ENCODE data around the gene GRIK1.

The GRIK1 gene

DNA sequence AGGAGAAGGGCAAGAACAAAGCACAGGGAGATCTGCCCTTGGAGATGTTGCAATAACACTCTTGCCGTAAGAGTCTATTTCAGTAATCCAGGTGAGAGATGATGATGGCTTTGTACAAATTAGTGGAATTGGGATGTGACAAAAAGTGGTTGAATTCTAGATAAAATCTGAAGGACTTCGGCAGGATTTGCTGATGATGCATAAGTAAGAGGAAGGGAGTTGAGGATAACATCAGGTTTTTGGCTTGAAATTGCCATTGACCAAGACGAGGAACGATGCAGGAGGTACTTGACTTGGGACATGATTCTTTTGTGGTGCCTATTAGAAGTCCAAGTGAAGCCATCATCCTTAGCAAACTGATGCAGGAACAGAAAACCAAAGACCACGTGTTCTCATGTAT is 238.1 kb downstream of the GRIK1 start:
- Histone ChIP-seq H3K9me3 (ENCODE audit: control insufficient read depth, insufficient read depth, low read depth, low read length) (peaks cover 7% of the 10 kb centered on the region), H3K4me3 (ENCODE audit: low read depth, low read length) (no peak overlapping the region), H3K27ac (ENCODE audit: low read depth, low read length) (no peak overlapping the region), H3K4me1 (ENCODE audit: control insufficient read depth, insufficient read depth, low read length) (no peaks in the 10 kb centered on the region), H3K27me3 (ENCODE audit: control insufficient read depth, insufficient read depth, low read length) (no peaks in the 10 kb centered on the region), H3K36me3 (ENCODE audit: control insufficient read depth, insufficient read depth, low read length) (no peaks in the 10 kb centered on the region), H3K9ac (ENCODE audit: low read length) (no peak overlapping the region)

DNA sequence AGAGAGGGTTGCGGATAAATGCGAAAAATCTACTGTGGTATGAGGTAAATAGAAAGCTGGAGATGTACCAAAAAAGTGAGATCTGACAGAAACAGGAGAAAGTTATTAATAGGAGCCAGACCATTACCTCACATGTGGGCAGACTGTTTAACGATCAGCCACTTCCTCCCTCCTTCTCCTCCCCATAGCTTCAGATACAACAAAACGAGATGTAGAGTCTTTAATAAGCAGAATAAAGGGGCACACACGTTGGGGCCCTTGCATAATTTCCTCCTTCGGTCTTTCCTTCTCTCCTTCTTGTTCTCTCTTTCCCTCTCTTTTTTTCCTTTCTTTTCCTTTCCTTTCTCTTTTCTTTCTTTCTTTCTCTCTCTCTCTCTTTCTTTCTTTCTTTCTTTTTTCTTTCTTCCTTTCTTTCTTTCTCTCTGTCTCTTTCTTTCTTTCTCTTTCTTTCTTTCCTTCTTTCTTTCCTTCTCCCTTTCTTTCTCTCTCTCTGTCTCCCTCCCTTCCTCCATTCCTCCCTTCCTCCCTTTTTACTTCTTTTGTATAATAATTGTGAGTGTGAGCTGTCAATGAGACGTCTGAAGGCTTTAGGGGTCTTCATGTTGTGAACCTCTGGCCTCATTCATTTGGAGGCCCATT is 242.1 kb downstream of the GRIK1 start:
- Histone ChIP-seq H3K9me3 (ENCODE audit: control insufficient read depth, insufficient read depth, low read depth, low read length) (peaks cover 7% of the 10 kb centered on the region), H3K4me3 (ENCODE audit: low read depth, low read length) (no peak overlapping the region), H3K27ac (ENCODE audit: low read depth, low read length) (no peak overlapping the region)

DNA sequence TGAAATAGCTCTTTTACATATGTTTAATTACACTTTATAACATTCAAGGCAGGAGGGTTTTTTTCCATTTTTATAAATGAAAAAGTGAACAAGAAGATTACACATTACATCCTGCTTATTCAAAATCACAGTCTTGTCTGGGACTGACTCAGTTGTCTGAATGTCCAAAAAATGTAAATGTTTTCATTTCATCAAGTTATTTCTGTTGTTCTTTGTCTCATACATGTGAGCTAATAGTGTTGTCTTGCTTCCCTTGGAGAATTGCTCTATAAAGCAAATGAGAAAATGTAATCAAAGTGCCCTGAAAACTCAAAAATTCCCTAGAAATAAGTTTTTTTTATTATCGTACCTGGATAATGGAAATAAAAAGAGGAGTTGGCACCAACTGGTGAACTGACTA is 242.9 kb downstream of the GRIK1 start:
- Histone ChIP-seq H3K27me3 (ENCODE audit: control insufficient read depth, insufficient read depth, low read length) (no peaks in the 10 kb centered on the region), H3K9ac (ENCODE audit: low read length) (no peak overlapping the region), H3K27ac (ENCODE audit: low read depth, low read length) (no peak overlapping the region), H3K36me3 (ENCODE audit: control insufficient read depth, insufficient read depth, low read length) (no peaks in the 10 kb centered on the region), H3K4me3 (ENCODE audit: low read depth, low read length) (no peak overlapping the region), H3K9me3 (ENCODE audit: control insufficient read depth, insufficient read depth, low read depth, low read length) (peaks cover 7% of the 10 kb centered on the region), H3K4me1 (ENCODE audit: control insufficient read depth, insufficient read depth, low read length) (no peaks in the 10 kb centered on the region)

More for the DNA sequence above, 242.1 kb downstream of the GRIK1 start:
- Histone ChIP-seq H3K27me3 (ENCODE audit: control insufficient read depth, insufficient read depth, low read length) (no peaks in the 10 kb centered on the region), H3K36me3 (ENCODE audit: control insufficient read depth, insufficient read depth, low read length) (no peaks in the 10 kb centered on the region), H3K4me1 (ENCODE audit: control insufficient read depth, insufficient read depth, low read length) (no peaks in the 10 kb centered on the region), H3K9ac (ENCODE audit: low read length) (no peak overlapping the region)

DNA sequence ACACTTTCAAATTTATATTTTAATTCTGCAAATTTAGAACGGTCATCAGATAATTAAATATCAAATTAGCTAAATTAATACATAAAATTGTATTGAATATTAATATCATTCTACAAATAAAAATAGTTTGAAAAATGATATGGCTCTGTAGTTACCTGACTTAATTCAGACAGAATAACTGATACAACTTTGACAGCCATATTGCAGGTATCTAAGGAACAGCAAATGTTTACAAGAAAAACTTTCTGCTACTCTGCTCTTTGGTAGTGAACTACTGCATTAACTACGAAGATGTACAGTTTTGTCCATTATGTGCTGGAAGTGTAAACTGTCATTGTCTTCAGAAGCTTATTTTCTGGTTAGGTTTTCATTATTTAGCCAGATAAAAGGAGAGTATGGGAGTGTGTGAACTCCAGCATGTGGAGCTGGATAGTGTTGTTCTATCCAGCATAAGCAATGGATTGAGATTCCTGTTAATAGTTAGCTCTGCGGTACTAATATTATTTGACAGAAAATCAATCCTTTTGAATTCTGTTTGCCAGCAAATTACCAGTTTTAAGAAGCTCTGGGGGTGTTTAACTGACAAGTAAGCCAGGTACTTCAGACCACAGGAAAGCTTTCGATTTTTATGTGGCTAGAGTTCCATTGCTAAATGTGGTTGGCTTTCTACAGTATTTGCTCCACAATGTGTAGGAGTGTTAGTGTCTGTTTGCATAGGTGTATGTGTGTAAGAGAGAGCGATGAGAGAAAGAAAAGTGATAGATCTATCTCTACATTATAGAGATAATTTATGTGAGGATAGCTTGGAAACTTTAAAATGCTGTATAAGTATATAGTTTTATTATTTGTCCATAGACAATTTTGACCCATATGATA is 247.9 kb downstream of the GRIK1 start:
- Histone ChIP-seq H3K4me1 (ENCODE audit: control insufficient read depth, insufficient read depth, low read length) (no peaks in the 10 kb centered on the region), H3K4me3 (ENCODE audit: low read depth, low read length) (no peak overlapping the region), H3K9ac (ENCODE audit: low read length) (no peak overlapping the region)

DNA sequence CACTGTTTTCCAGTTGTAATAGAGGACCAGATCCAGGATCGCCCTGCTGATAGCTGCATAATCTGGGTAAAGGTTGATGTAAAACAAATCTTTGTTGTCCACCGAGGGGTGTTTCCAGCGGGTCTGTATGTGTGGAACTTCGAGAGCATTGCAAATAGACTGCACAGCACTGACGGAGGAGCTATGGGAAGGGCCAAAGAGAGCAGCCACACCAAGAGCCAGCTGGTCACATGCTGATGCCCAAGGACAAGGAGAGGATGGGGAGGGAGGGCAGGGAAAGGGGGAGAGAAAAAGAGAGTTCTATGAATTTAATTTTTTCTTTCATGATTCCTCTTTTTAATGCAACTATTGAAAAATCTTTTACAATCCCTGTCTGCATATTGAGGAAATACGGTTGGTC is 250.0 kb downstream of the GRIK1 start:
- H3K27me3 ChIP-seq (ENCODE audit: control insufficient read depth, insufficient read depth, low read length) = no peaks in the 10 kb centered on the region
- H3K27ac ChIP-seq (ENCODE audit: low read depth, low read length) = no peak overlapping the region
- H3K36me3 ChIP-seq (ENCODE audit: control insufficient read depth, insufficient read depth, low read length) = no peaks in the 10 kb centered on the region
- H3K9me3 ChIP-seq (ENCODE audit: control insufficient read depth, insufficient read depth, low read depth, low read length) = no peaks in the 10 kb centered on the region
- H3K4me3 ChIP-seq (ENCODE audit: low read depth, low read length) = no peak overlapping the region
- no peaks in the 10 kb centered on the region for H3K4me1 ChIP-seq (ENCODE audit: control insufficient read depth, insufficient read depth, low read length)
- no peak overlapping the region for H3K9ac ChIP-seq (ENCODE audit: low read length)

More for the DNA sequence above, 247.9 kb downstream of the GRIK1 start:
- H3K27me3 ChIP-seq (ENCODE audit: control insufficient read depth, insufficient read depth, low read length) = no peaks in the 10 kb centered on the region
- no peaks in the 10 kb centered on the region for H3K36me3 ChIP-seq (ENCODE audit: control insufficient read depth, insufficient read depth, low read length)
- H3K9me3 ChIP-seq (ENCODE audit: control insufficient read depth, insufficient read depth, low read depth, low read length) = no peaks in the 10 kb centered on the region
- H3K27ac ChIP-seq (ENCODE audit: low read depth, low read length) = no peak overlapping the region

DNA sequence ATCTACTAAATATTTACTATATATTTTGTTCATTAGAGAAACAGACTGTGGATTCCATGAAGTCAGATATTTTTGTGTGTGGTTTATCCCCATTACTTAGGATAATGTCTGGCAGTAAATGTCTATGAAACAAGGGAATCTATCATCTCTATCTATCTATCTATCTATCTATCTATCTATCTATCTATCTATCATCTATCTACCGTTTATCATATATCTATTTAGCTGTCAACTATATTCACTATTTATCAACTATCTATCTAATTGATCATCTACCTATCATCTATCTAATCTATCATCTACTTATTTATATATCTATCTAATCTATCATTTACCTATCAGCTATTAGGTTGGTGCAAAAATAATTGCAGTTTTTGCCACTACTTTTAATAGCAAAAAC is 255.7 kb downstream of the GRIK1 start:
- Histone ChIP-seq H3K36me3 (ENCODE audit: control insufficient read depth, insufficient read depth, low read length) (no peaks in the 10 kb centered on the region), H3K9me3 (ENCODE audit: control insufficient read depth, insufficient read depth, low read depth, low read length) (no peaks in the 10 kb centered on the region), H3K27me3 (ENCODE audit: control insufficient read depth, insufficient read depth, low read length) (no peaks in the 10 kb centered on the region), H3K4me3 (ENCODE audit: low read depth, low read length) (no peak overlapping the region), H3K9ac (ENCODE audit: low read length) (no peak overlapping the region), H3K4me1 (ENCODE audit: control insufficient read depth, insufficient read depth, low read length) (no peaks in the 10 kb centered on the region), H3K27ac (ENCODE audit: low read depth, low read length) (no peak overlapping the region)

DNA sequence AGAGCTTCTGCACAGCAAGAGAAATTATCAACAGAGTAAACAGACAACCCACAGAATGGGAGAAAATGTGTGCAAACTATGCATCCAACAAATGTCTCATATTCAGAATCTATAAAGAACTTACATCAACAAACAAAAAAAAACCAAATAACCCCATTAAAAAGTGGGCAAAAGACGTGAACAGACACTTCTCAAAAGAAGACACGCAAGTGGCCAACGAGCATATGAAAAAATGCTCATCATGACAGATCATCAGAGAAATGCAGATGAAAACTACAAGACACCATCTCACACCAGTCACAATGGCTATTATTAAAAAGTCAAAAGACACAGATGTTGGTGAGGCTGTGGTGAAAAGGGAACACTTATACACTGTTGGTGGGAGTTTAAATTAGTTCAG is 257.0 kb downstream of the GRIK1 start:
- no peaks in the 10 kb centered on the region for H3K36me3 ChIP-seq (ENCODE audit: control insufficient read depth, insufficient read depth, low read length)
- no peaks in the 10 kb centered on the region for H3K27me3 ChIP-seq (ENCODE audit: control insufficient read depth, insufficient read depth, low read length)
- no peaks in the 10 kb centered on the region for H3K4me1 ChIP-seq (ENCODE audit: control insufficient read depth, insufficient read depth, low read length)
- H3K27ac ChIP-seq (ENCODE audit: low read depth, low read length) = no peak overlapping the region
- H3K9ac ChIP-seq (ENCODE audit: low read length) = no peak overlapping the region
- H3K9me3 ChIP-seq (ENCODE audit: control insufficient read depth, insufficient read depth, low read depth, low read length) = no peaks in the 10 kb centered on the region
- no peak overlapping the region for H3K4me3 ChIP-seq (ENCODE audit: low read depth, low read length)

DNA sequence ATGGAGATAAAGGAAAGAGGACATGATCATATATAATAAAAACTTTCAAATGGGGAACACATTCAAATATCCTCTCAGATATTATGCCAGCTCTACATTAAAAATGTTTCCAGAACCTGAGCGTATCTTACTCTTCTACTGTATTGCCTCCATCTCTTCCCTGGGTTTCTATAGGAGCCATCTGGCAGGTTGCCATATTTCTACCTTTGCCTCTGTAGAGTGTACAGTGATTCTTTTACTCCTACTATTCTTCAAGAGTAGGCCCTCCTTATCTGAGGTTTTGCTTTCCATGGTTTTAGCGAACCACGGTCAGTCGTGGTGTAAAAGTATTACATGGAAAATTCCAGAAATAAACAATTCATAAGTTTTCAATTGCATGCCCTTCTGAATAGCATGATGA is 259.5 kb downstream of the GRIK1 start:
- Histone ChIP-seq H3K4me3 (ENCODE audit: low read depth, low read length) (no peak overlapping the region), H3K9ac (ENCODE audit: low read length) (no peak overlapping the region), H3K36me3 (ENCODE audit: control insufficient read depth, insufficient read depth, low read length) (no peaks in the 10 kb centered on the region), H3K27ac (ENCODE audit: low read depth, low read length) (no peak overlapping the region), H3K4me1 (ENCODE audit: control insufficient read depth, insufficient read depth, low read length) (peaks cover 10% of the 10 kb centered on the region; the same call in 1 of the 2 replicates), H3K27me3 (ENCODE audit: control insufficient read depth, insufficient read depth, low read length) (no peaks in the 10 kb centered on the region), H3K9me3 (ENCODE audit: control insufficient read depth, insufficient read depth, low read depth, low read length) (no peaks in the 10 kb centered on the region)

DNA sequence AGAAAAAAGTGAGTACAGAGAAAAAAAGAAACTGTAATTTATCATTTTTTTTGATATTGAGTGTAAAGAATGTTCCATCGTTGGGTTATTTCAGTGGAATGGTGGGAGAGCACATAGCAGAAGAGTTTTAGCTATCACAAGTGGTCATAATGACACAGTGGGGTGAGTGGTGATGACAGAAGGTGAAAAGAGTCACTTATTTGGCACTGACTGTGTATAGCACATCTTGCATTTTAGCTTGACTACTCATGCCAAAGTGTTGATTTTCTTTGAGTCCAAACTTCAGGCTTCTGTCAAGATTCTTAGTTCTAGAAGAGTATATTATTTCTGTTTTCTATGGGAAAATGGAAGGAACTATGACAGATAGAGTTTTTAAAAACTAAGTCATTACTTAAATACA is 261.2 kb downstream of the GRIK1 start:
- Histone ChIP-seq H3K4me1 (ENCODE audit: control insufficient read depth, insufficient read depth, low read length) (peaks cover 13% of the 10 kb centered on the region; the same call in 1 of the 2 replicates), H3K27me3 (ENCODE audit: control insufficient read depth, insufficient read depth, low read length) (no peaks in the 10 kb centered on the region)

DNA sequence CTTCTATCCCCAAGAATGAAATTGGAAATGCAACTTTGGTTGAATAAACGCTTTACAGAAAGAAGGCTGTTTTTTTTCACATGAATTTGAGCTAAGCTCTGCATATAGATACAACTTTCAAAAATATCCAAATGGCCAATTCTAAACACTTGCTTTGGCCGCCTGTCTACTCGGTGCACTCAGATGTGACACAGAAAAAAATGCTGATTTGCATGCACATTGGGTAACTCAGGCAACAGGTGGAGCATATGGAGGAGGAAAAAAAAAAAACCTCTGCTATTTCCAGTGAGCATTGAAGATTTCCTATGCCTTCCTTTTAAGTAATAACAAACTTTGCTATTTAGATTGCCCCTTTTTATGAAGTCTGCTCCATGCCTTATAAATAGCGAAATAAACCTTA is 262.5 kb downstream of the GRIK1 start:
- no peaks in the 10 kb centered on the region for H3K9me3 ChIP-seq (ENCODE audit: control insufficient read depth, insufficient read depth, low read depth, low read length)
- H3K4me1 ChIP-seq (ENCODE audit: control insufficient read depth, insufficient read depth, low read length) = peaks cover 13% of the 10 kb centered on the region; the same call in 1 of the 2 replicates
- no peak overlapping the region for H3K4me3 ChIP-seq (ENCODE audit: low read depth, low read length)
- H3K9ac ChIP-seq (ENCODE audit: low read length) = no peak overlapping the region
- H3K27ac ChIP-seq (ENCODE audit: low read depth, low read length) = no peak overlapping the region
- H3K36me3 ChIP-seq (ENCODE audit: control insufficient read depth, insufficient read depth, low read length) = no peaks in the 10 kb centered on the region
- H3K27me3 ChIP-seq (ENCODE audit: control insufficient read depth, insufficient read depth, low read length) = no peaks in the 10 kb centered on the region

More for the DNA sequence above, 261.2 kb downstream of the GRIK1 start:
- no peak overlapping the region for H3K9ac ChIP-seq (ENCODE audit: low read length)
- H3K9me3 ChIP-seq (ENCODE audit: control insufficient read depth, insufficient read depth, low read depth, low read length) = no peaks in the 10 kb centered on the region
- H3K27ac ChIP-seq (ENCODE audit: low read depth, low read length) = no peak overlapping the region
- H3K4me3 ChIP-seq (ENCODE audit: low read depth, low read length) = no peak overlapping the region
- no peaks in the 10 kb centered on the region for H3K36me3 ChIP-seq (ENCODE audit: control insufficient read depth, insufficient read depth, low read length)

DNA sequence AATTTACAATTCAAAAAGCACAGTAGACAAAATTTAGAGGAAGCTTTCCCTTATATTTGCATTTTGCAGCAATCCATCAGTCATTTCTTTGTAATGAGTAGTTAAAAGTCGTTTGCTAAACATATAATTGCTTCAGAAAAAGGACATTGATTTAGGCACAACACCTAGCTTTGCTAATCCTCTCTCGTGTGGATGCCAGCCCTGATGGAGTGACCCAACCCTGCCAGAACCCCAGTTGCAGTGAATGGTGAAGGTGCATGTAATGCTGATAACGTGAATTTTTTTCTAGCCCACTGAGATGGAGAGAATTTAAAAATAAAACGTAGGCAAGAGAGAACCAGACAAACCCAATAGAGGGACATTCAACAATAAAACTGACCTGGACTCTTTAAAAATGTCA is 263.4 kb downstream of the GRIK1 start:
- Histone ChIP-seq H3K9me3 (ENCODE audit: control insufficient read depth, insufficient read depth, low read depth, low read length) (no peaks in the 10 kb centered on the region), H3K36me3 (ENCODE audit: control insufficient read depth, insufficient read depth, low read length) (no peaks in the 10 kb centered on the region), H3K27me3 (ENCODE audit: control insufficient read depth, insufficient read depth, low read length) (no peaks in the 10 kb centered on the region), H3K4me3 (ENCODE audit: low read depth, low read length) (no peak overlapping the region), H3K27ac (ENCODE audit: low read depth, low read length) (no peak overlapping the region), H3K9ac (ENCODE audit: low read length) (no peak overlapping the region), H3K4me1 (ENCODE audit: control insufficient read depth, insufficient read depth, low read length) (peaks cover 13% of the 10 kb centered on the region; the same call in 1 of the 2 replicates)
